IPS-18c (cell line): Measurements from ENCODE around the gene ALG11.
"Not testable (repeated sequence)": the region's sequence is repeated elsewhere in the genome, so short reads cannot be mapped to it uniquely, and the experiment has no call there.

Experiments used
- H3K4me3 ChIP-seq: 2 replicates; pipeline ENCODE4 v1.7.0; 2013; ENCODE audit warnings: low read depth, mild to moderate bottlenecking, low read length, moderate library complexity; ENCODE audit not compliant: insufficient read depth
- H3K9me3 ChIP-seq: one replicate; pipeline ENCODE4 v1.6.1; 2013; ENCODE audit warnings: mild to moderate bottlenecking, low read length, moderate library complexity; ENCODE audit not compliant: control insufficient read depth, insufficient read depth

The ALG11 gene, protein sequence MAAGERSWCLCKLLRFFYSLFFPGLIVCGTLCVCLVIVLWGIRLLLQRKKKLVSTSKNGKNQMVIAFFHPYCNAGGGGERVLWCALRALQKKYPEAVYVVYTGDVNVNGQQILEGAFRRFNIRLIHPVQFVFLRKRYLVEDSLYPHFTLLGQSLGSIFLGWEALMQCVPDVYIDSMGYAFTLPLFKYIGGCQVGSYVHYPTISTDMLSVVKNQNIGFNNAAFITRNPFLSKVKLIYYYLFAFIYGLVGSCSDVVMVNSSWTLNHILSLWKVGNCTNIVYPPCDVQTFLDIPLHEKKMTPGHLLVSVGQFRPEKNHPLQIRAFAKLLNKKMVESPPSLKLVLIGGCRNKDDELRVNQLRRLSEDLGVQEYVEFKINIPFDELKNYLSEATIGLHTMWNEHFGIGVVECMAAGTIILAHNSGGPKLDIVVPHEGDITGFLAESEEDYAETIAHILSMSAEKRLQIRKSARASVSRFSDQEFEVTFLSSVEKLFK

DNA sequence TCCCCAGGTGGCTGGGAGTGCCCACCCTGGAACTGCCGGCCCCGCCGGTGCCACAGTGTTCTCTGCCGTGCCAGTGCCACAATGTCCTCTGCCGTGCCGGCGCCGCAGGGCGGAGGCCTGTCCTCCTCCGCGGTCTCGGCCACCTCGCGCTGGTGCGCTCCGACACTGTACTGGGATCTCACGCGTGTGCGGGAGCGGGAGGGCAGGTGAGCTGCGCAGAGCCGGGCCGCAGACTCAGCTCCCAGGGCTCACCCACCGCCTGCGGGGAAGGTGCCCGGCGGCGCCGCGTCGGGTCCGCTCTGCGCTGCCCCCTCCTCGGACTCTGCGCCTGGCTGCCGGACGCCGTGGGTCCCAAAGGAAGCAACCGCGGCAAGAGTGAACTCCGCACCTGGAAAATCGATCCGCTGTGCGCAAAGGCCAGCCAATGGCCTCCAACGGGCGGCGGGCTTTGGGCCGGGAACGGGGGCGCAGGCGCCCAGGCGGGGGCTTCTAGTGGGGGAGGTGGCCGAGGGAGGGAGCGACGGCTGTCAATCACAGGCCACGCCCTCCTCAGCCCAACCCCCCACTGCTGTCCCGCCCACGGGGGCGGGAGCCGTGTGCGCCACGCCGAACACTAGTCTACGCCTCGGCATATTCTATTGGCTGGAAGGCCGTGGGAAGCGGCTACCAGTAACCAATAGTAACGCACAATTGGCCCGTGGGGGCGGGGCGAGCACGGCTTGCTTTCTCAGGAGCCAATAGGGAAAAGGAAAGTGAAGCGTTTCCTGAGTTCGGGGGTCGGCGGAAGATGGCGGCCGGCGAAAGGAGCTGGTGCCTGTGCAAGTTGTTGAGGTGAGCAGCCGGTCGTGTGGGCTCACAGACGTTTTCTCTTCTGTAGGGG, at the start of gene ALG11:
TSS of gene ALG11 (plus strand) at position 767 of the 880 bp plus-strand sequence. CDS start at position 788, 21 bp downstream.
- Histone ChIP-seq H3K9me3 (peaks cover 2% of the 10 kb centered on the region), H3K4me3 (peak within 1 kb of the TSS; percentile 96)

DNA sequence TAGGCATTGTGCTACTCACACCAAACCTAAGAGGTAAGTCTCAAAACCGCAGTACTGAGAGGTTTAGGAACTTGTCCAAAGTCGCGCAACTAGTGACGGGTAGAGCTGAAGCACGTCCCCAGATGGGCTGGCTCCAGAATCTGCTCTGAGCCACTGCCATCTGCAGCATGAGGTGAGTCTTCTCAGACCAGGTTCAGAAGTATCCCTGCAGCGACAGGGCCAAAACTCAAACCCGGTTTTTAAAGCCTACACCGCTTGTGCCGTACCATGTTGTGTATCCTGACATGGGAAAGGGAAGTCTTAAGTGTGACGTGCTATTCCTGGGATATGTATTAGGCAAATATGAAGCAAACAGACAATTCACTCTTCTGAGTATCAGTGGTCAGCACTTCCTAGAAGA, 46.0 kb upstream of the ALG11 start:
- no peak overlapping the region for H3K4me3 ChIP-seq
- H3K9me3 ChIP-seq, result no peaks in the 10 kb centered on the region

- no peaks in the 10 kb centered on the region for H3K9me3 ChIP-seq
- H3K4me3 ChIP-seq, result no peak overlapping the region
Measured at GRCh38 chr13:51967482-51968446, 44.4 kb upstream of the ALG11 start.

DNA sequence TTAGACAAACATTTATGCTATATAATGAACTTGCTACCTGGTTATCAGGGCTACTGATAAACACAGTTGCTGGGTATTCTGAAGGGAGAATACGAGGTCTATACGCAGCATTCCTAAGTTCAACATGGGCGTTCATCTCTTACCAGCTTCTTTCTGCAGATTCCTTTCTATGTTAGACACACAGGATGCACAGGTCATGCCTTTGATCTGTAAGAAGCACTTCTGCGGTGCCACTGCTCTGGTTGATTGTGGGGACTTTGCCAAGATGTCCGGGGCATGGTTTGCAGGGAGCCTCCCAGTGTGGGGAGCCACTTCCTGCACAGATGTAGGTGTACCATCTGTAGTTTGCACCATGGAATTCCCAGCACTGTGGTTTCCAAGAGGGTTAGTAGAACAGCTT, 41.8 kb upstream of the ALG11 start:
- H3K9me3 ChIP-seq, result no peaks in the 10 kb centered on the region

GRCh38 chr13:51971520-51972426, 40.4 kb upstream of the ALG11 start:
- H3K4me3 ChIP-seq, result no peak overlapping the region
- H3K9me3 ChIP-seq, result no peaks in the 10 kb centered on the region

More for the DNA sequence above, 41.8 kb upstream of the ALG11 start:
- no peak overlapping the region for H3K4me3 ChIP-seq

DNA sequence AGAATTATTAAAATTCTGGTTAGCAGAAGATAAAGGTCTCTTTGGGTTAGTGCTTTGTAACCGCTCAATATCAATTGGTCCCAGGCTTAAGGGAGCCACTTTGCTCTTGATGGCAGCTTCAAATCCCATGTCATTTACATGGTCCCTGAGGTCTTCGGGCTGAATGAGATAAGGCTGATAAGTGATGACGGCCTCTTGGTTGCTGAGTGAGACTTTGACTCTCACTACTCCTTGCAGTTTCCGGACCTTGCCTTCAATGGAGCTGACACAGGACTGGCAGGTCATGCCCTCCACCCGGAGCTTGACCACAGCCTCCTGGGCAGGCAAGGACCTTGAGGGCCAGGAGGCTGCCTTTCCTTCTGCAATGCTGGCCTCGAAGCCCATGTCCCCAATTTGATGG, 37.7 kb upstream of the ALG11 start:
- no peaks in the 10 kb centered on the region for H3K9me3 ChIP-seq
- H3K4me3 ChIP-seq, result no peak overlapping the region

- Histone ChIP-seq H3K9me3 (no peaks in the 10 kb centered on the region), H3K4me3 (no peak overlapping the region)
Measured at GRCh38 chr13:51976423-51976822, 35.8 kb upstream of the ALG11 start.

- Histone ChIP-seq H3K9me3 (no peaks in the 10 kb centered on the region), H3K4me3 (no peak overlapping the region)
Measured at GRCh38 chr13:51976890-51977289, 35.3 kb upstream of the ALG11 start.

DNA sequence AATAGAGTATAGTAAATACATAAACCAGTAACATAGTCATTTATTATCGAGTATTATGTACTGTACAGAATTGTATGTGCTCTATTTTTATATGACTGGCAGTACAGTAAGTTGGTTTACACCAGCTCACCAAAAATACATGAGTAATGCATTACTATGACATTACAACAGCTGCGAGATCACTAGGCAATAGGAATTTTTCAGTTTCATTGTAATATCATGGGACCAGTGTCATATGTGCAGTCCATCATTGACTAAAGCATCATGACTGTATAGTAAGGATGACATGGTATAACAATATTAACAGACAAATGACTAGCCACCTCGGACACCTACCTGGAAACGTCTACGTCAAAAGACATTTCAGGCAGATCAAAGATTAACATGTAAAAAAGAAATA, 34.6 kb upstream of the ALG11 start:
- no peaks in the 10 kb centered on the region for H3K9me3 ChIP-seq
- no peak overlapping the region for H3K4me3 ChIP-seq

DNA sequence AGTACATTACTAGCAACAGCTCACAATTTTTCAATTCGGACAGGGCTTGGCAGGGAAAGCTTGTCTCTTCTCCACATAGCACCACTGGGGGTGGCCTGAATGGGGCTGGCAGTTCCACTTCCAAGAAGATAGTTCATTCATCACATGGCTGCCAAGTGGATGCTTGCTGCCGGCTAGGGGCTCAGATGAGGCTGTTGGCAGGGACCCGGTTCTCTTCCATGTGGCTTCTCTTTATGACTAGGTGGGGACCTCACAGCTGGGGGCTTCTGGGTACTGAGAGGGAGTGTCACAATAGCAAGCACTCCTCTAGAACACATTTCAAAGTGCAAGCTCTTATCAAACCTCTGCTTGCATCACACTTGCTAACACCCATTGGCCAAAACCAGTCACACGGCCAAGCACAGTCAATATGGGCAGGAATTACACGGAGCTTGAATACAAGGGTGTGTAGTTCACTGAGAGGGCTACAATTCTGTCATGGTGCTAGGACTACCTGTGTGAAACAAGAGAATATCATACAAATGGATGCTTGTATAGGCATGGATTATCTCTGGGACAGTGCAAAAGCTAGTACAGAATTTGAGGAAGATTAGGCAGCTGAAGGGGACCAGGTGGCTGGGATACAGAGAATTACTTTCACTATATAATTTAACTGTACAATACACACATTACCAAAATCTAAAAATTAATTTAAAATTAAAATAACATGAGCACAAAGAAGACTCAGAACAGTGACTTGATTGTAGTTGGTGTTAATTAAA, 33.2 kb upstream of the ALG11 start:
- H3K9me3 ChIP-seq, result no peaks in the 10 kb centered on the region
- H3K4me3 ChIP-seq, result no peak overlapping the region

- Histone ChIP-seq H3K4me3 (no peak overlapping the region), H3K9me3 (no peaks in the 10 kb centered on the region)
Measured at GRCh38 chr13:51980908-51981307, 31.3 kb upstream of the ALG11 start.

- H3K9me3 ChIP-seq, result no peaks in the 10 kb centered on the region
Measured at GRCh38 chr13:51981355-51981754, 30.8 kb upstream of the ALG11 start.

GRCh38 chr13:51983292-51983691, 28.9 kb upstream of the ALG11 start:
- not testable (repeated sequence) for H3K9me3 ChIP-seq, H3K4me3 ChIP-seq

More at GRCh38 chr13:51981355-51981754, 30.8 kb upstream of the ALG11 start:
- no peak overlapping the region for H3K4me3 ChIP-seq

DNA sequence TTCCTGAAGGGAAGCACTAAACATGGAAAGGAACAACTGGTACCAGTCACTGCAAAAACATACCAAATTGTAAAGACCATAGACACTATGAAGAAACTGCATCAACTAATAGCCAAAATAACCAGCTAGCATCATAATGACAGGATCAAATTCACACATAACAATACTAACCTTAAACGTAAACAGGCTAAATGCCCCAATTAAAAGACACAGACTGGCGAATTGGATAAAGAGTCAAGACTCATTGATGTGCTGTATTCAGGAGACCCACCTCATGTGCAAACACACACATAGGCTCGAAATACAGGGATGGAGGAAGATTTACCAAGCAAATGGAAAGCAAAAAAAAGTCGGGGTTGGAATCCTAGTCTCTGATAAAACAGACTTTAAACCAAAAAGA, 27.3 kb upstream of the ALG11 start:
- not testable (repeated sequence) for H3K4me3 ChIP-seq, H3K9me3 ChIP-seq

DNA sequence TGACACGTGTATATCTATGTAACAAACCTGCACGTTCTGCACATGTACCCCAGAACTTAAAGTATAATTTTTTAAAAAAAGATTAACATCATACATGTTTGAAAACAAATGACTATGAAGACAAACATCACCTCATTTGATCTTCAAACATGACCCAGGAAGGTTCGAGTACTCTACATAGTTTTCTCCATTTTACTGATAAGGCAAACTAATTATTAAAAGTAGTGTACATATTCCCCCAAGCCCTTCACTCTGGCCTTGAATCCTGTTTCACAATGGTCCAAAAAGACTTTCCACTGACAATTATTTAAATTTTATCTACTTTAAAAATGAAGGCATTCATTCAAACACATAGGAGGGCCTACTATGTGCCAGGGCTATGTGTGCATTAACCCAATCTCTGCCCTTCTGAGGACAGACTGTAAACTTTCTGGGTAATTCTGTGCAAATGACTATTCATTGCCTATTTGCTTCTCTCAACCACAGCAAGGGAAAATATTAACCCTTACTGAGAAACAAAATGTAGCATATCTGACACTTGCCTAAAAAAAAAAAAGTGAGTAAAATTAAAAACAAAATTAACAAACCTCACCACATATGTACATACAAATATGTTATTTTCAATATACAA, 23.1 kb upstream of the ALG11 start:
- H3K9me3 ChIP-seq, result no peaks in the 10 kb centered on the region
- no peak overlapping the region for H3K4me3 ChIP-seq
